Ramos (cell line): Measurements from ENCODE around the gene CDT1.

ENCODE experiments used
- in situ Hi-C: fragments of 300-500 bp; cut with MboI; formaldehyde crosslinking; loops from one replicate; pipeline ENCODE4 v1.14.3; 2022; ENCODE audit warnings: low sequenced_read_pairs; ENCODE audit not compliant: unreplicated experiment

Gene CDT1

DNA sequence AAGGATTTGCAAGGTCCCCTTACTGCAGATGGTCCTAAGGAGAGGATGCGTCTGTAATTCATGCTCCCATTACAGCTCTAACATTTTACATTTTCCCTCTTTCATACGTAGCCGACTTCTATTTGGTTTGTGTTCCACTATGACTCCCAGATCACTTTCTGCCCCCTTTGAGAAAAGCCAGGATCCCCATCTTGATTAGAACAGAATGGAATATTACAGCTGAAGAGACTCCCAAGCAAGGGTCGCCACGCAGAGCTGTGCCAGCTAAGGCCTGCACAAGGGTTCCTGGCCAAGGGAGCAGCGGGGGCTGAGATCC is 3.4 kb upstream of the CDT1 start:
- in situ Hi-C loops = no loop called here

GRCh38 chr16:88804173-88804551 is 573 bp downstream of the CDT1 start:
- in situ Hi-C loops = no loop called here

DNA sequence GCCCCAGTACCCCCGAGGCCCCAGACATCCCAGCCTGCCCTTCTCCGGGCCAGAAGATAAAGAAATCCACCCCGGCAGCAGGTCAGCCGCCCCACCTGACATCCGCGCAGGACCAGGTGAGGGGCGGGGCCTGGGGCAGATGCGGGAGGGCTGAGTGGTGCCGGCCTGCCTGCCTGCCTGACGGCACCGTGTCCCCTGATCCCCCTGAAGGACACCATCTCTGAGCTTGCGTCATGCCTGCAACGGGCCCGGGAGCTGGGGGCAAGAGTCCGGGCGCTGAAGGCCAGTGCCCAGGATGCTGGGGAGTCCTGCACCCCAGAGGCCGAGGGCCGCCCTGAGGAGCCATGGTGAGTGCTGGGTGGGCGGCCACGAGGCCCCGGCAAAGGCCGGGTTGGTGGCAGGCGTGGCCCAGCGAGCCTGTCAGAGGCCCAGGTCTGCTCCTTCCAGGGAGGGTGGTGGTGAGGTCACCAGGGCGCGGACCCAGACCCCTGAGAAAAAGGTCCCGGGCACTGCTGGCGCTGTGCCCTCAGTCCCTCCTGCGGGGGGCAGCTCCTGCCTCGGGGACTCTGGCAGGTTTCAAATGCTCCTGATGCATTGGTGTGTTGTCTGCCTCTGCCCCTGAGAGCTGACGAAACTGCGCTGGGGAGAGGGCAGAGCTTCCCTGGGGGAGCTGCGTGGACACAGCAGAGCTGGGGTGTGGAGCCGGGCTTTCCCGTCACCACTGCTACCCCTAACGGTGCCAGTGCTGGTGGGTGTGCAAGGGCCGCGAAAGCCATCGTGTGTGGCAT is 1.2 kb downstream of the CDT1 start:
- in situ Hi-C loops = no loop called here

DNA sequence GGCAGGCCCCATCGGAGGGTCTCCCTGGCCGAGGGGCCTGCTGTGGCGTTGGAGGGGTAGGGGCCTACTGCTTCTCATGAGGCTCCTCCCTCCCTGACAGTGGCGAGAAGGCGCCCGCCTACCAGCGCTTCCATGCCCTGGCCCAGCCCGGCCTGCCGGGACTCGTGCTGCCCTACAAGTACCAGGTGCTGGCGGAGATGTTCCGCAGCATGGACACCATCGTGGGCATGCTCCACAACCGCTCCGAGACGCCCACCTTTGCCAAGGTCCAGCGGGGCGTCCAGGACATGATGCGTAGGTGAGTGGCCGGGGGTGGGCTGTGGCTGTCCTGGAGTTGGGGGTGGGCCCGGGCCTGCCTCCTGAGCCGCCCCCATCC is 1.7 kb downstream of the CDT1 start:
- in situ Hi-C loops = no loop called here

DNA sequence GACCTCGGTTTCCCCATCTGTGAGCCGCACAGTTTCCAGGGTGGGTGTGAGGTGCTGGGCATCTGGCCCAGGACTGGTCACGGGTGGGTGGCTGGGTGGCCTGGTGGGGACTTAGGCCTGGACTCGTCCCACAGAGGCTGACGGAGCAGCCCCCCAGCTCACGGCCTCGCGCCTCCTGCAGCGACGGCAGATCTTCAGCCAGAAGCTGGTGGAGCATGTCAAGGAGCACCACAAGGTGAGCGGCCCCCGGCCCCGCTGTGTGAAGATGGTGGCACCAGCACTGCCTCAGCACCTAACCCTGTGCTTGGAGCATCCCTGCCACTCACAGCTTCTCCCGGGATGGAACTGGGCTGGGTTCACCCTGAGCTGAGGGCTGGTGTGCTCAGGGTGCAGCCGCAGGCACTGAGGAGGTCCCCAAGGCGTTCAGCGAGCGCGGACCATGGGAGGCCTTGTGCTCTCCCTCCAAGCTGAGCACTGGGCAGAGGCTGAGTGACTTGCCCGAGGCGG is 2.4 kb downstream of the CDT1 start:
- in situ Hi-C loops = no loop called here

DNA sequence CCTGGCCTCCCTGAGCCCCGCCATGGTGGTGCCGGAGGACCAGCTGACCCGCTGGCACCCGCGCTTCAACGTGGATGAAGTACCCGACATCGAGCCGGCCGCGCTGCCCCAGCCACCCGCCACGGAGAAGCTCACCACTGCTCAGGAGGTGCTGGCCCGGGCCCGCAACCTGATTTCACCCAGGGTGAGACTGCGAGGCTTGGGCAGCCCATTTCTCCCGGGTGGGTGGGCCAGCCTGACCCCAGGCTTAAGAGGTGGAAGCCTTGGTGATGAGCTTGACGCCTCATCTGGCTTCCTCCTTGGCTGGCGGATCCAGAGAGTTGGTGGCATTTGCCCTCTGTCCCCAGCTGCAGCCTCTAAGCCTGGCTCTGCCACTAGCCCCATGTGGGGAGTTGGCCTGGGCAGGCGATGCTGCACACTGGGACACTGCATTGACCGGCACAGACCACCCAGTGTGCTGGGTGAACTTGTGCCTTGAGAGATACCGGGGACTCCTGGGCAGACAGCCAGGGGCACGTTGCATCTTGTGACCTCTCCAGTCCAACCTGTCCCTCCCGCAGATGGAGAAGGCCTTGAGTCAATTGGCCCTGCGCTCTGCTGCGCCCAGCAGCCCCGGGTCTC is 3.0 kb downstream of the CDT1 start:
- in situ Hi-C loops = no loop called here

GRCh38 chr16:88807142-88807625 is 3.6 kb downstream of the CDT1 start:
- in situ Hi-C loops = no loop called here

GRCh38 chr16:88807626-88808453 is 4.3 kb downstream of the CDT1 start:
- in situ Hi-C loops = no loop called here

GRCh38 chr16:88809068-88809675 is 5.6 kb downstream of the CDT1 start:
- in situ Hi-C loops = no loop called here

- in situ Hi-C loops = loop anchor here (5.0 kb wide), 1 partner anchor 408 kb away; the partner anchor contains the start of gene ZNF778
Observed at GRCh38 chr16:88809676-88810165, 6.1 kb downstream of the CDT1 start.

- in situ Hi-C loops = loop anchor here (5.0 kb wide), 1 partner anchor 407 kb away; the partner anchor contains the start of gene ZNF778
Observed at GRCh38 chr16:88810166-88810911, 6.8 kb downstream of the CDT1 start.

DNA sequence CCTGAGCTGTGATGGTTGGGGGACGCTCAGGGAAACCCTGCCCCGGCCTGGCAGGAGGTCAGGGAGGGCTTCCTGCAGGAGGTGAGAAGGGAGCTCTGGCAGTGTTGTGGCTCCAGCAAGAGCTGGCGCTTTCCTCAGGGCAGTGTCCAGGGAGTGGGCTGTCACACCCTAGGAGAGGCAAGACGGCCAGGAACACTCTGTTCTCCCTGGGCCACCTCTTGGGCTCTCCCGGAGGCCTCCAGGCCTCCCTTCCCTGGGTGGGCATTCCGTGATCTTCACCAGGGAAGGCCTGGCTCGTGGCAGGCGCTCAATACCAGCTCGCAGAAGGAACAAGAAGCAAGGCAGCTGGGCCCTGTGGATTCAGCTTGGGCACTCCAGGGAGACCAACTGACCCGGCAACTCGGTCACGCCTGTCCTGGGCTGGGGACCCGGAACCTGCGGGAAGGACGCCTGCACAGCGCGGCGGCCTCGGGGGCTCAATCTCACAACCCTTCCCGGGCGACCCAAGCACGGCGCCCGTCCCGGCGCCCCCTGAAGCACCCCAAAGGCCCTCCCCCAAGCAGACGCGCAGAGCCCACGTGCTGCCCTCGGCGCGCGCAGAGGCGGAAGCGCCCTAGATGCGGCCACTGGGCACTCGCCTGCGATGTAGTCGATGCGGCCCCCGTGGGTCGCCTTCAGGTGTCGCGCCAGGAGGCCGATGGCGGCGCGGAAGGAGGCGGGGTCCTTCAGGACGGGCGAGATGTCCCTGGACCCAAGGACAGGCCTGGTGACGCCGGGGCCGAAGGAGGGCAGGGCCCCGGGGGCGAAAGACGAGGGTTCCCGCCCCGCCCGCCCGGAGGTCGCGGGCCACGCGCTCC is 7.6 kb downstream of the CDT1 start:
- in situ Hi-C loops = loop anchor here (5.0 kb wide), 1 partner anchor 406 kb away; the partner anchor contains the start of gene ZNF778

DNA sequence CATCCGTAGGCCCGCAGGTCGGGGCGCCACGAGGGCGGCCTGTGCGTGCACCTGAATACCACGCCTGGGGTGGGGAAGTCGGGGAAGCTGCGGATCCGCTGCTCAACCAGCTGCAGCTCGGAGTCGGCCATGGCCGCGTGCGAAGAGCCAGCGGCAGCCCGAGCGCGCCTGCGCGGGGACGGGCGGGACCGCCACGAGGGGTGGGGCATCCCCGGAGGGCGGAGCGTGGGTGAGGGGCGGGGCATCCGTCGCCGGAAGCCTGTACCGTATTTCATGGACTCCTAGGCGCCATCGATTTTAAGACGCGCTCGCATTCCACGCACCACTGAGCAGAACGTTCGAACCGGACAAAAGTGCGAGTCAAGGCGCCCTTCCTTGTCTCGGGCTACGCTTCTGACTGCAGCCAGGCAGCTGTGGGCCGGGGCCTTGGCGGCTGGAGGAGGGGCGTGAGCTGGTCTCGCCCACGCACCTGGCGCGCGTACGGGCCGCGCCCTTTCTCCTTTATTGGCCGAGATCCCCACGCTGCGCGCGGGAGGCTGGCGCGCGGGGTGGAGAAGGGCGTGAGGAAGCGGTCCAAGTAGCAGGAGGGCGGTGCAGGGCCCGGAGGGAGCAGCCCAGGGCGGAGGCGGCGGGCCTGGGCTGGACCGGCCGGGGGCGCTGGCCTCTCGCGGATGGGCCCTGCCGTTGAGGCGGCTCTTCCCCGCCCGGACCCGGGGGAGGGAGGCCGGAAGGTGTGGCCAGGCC is 8.4 kb downstream of the CDT1 start, which contains the start of gene APRT:
Gene APRT (minus strand): TSS at position 160 of the 744 bp plus-strand sequence. CDS start 29 bp downstream, at position 131.
- in situ Hi-C loops = loop anchor here (5.0 kb wide), 1 partner anchor 405 kb away; the partner anchor contains the start of gene ZNF778

GRCh38 chr16:88812513-88813268 is 9.1 kb downstream of the CDT1 start:
- in situ Hi-C loops = loop anchor here (5.0 kb wide), 1 partner anchor 405 kb away; the partner anchor contains the start of gene ZNF778

DNA sequence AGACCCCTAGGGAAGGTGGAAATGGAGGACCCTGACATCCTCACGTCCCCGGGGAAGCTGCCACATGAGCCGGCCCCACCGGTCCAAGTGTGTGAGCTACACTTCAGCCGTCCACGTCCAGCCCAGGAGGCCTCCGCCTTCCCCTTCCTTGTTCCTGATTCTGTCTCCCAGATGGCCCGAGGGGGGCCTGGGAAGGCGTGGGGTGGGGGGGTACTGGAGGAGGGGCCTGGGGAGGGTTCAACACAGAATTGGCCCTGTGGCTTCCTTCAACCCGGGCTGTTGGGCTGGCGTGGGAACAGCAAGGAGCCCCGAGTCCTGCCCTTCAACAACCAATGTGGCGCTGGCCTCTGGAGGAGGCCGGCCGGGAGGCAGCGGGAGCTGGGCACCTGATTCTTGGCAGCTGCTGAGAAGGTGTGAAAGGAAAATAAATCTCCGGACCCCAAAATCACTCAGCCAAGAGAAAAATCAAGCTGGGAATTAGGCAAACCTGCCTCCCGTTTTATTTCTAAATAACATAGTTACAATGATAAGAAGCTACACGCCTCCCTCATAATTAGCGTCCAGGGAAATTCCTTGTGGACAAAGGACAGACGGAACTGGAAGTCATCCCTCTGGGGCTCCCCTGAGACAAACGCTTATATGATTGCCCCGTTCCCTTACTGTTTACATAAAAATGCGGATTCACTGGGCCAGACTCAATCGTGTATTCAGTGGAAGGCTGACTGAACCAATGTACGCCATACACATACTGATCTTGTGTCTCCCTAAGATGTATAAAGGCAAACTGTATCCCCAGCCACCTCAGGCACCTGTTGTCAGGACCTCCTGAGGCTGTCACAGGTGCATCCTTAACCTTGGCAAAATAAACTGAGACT is 9.9 kb downstream of the CDT1 start:
- in situ Hi-C loops = loop anchor here (5.0 kb wide), 1 partner anchor 404 kb away; the partner anchor contains the start of gene ZNF778

DNA sequence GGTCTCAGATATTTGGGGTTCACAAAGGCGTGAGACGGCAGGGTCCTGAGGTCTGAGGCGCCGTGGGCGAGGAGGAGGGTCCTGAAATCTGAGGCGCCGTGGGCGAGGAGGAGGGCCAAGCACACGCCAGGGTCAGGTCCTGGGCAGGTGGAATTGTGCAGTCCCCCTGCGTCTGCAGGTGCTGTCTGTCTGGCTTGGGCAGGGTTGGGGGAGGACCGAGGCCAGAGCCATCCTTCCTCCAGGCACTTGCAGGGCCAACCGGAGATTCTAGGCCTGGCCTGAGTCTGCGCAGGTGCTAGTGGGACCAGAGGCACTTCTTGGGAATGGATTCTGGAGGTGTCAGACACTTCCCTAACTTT is 10.5 kb downstream of the CDT1 start:
- in situ Hi-C loops = loop anchor here (5.0 kb wide), 1 partner anchor 403 kb away; the partner anchor contains the start of gene ZNF778
